IMR-90 (cell line): Measurements from ENCODE around the gene DCAF15. TPM values are rescaled to one million over a fixed set of nuclear protein-coding genes. Genes with fewer than 3 reads are reported as not detected.

Experiments
- ATAC-seq: fragments of 200-7000 bp; cut with Tn5 transposase; 2 replicates; pipeline ENCODE4 v1.9.1; 2020; ENCODE audit warnings: low read depth, mild to moderate bottlenecking, moderate library complexity
- BruUV-seq: library from RNA; stranded (reverse); fragments of 400-500 nt; replicated peaks from 2 replicates; lab custom pipeline; 2021; lab: Mats Ljungman, UMichigan
- CTCF ChIA-PET: fragments of 300-600 bp; formaldehyde crosslinking; extraction: SDS; loops from one replicate; lab custom pipeline; 2021; ENCODE audit warnings: antibody characterized with exemption; lab: Yijun Ruan, JAX
- POLR2A ChIA-PET: fragments of 300-600 bp; sonication (Branson Sonifier 250); formaldehyde crosslinking; loops from one replicate; lab custom pipeline; 2022; ENCODE audit warnings: antibody characterized with exemption; ENCODE audit not compliant: unreplicated experiment; lab: Charles Lee
- DNase-seq: peaks from one replicate; pipeline ENCODE4 v3.0.0; 2013
- H2AFZ ChIP-seq: replicated peaks from 2 replicates; pipeline ENCODE3; 2013; ENCODE audit warnings: low read length, mild to moderate bottlenecking; ENCODE audit not compliant: poor library complexity
- H2AK5ac ChIP-seq: 2 replicates; pipeline ENCODE4 v1.6.1; 2013; ENCODE audit warnings: low read depth, low read length, inconsistent platforms
- H2AK9ac ChIP-seq: replicated peaks from 2 replicates; pipeline ENCODE3; 2013; ENCODE audit warnings: mild to moderate bottlenecking, low read depth, low read length, moderate library complexity; ENCODE audit not compliant: poor library complexity
- H2BK120ac ChIP-seq: 2 replicates; pipeline ENCODE4 v1.6.1; 2013; ENCODE audit warnings: low read depth, low read length, inconsistent platforms
- H2BK15ac ChIP-seq: 3 replicates; pipeline ENCODE4 v1.6.1; 2013; ENCODE audit warnings: low read depth, low read length, inconsistent platforms
- H2BK20ac ChIP-seq: 2 replicates; pipeline ENCODE4 v1.6.1; 2013; ENCODE audit warnings: low read depth, mild to moderate bottlenecking, inconsistent platforms, low read length, moderate library complexity
- H2BK5ac ChIP-seq: 2 replicates; pipeline ENCODE4 v1.6.1; 2013; ENCODE audit warnings: mild to moderate bottlenecking, low read depth, low read length, inconsistent platforms; ENCODE audit not compliant: poor library complexity, severe bottlenecking
- H3K14ac ChIP-seq: replicated peaks from 2 replicates; pipeline ENCODE4 v1.6.1; 2013; ENCODE audit warnings: low read depth, low read length, inconsistent platforms
- H3K18ac ChIP-seq: 2 replicates; pipeline ENCODE4 v1.6.1; 2013; ENCODE audit warnings: low read depth, low read length, control low read depth
- H3K23ac ChIP-seq: 2 replicates; pipeline ENCODE4 v1.6.1; 2013; ENCODE audit warnings: low read depth, low read length, inconsistent platforms
- H3K27ac ChIP-seq: 2 replicates; pipeline ENCODE4 v1.5.1; 2013; ENCODE audit warnings: mild to moderate bottlenecking, control low read depth, low read length; ENCODE audit not compliant: insufficient read depth
- H3K27me3 ChIP-seq: 2 replicates; pipeline ENCODE4 v1.6.1; 2013; ENCODE audit warnings: low read length; ENCODE audit not compliant: control insufficient read depth, insufficient read depth
- H3K36me3 ChIP-seq: 2 replicates; pipeline ENCODE4 v1.6.1; 2013; ENCODE audit warnings: low read length, mixed read lengths; ENCODE audit not compliant: control insufficient read depth, insufficient read depth
- H3K4ac ChIP-seq: 2 replicates; pipeline ENCODE4 v1.6.1; 2013; ENCODE audit warnings: low read depth, low read length, inconsistent platforms
- H3K4me1 ChIP-seq: 2 replicates; pipeline ENCODE4 v1.6.1; 2013; ENCODE audit warnings: low read length, mixed read lengths; ENCODE audit not compliant: control insufficient read depth, insufficient read depth
- H3K4me2 ChIP-seq: 2 replicates; pipeline ENCODE4 v1.6.1; 2013; ENCODE audit warnings: low read depth, mild to moderate bottlenecking, control low read depth, low read length, moderate library complexity
- H3K4me3 ChIP-seq: 2 replicates; pipeline ENCODE4 v1.5.1; 2013; ENCODE audit warnings: low read depth, mild to moderate bottlenecking, control low read depth, low read length, moderate library complexity; ENCODE audit not compliant: insufficient read depth
- H3K56ac ChIP-seq: 2 replicates; pipeline ENCODE4 v1.6.1; 2013; ENCODE audit warnings: low read length, inconsistent platforms; ENCODE audit not compliant: insufficient read depth; ENCODE audit errors: extremely low read depth
- H3K79me1 ChIP-seq, 2 experiments: 2 replicates each; pipeline ENCODE4 v1.6.1; 2013; ENCODE audit warnings: low read length in 2 of 2, inconsistent platforms in 1 of 2, low read depth in 1 of 2
- H3K9ac ChIP-seq: 2 replicates; pipeline ENCODE4 v1.6.1; 2013; ENCODE audit warnings: low read depth, low read length, control low read depth
- H3K9me1 ChIP-seq: 2 replicates; pipeline ENCODE4 v1.6.1; 2013; ENCODE audit warnings: low read length, inconsistent platforms; ENCODE audit not compliant: insufficient read depth
- H3K9me3 ChIP-seq: 2 replicates; pipeline ENCODE4 v1.6.1; 2013; ENCODE audit warnings: low read length; ENCODE audit not compliant: control insufficient read depth, insufficient read depth
- H4K20me1 ChIP-seq: 2 replicates; pipeline ENCODE4 v1.6.1; 2013; ENCODE audit warnings: low read length, inconsistent platforms; ENCODE audit not compliant: insufficient read depth
- H4K5ac ChIP-seq: 2 replicates; pipeline ENCODE4 v1.6.1; 2013; ENCODE audit warnings: mild to moderate bottlenecking, low read depth, low read length, control low read depth
- H4K8ac ChIP-seq, 2 experiments: 2 replicates each; pipeline ENCODE4 v1.6.1; 2013; ENCODE audit warnings: low read depth in 2 of 2, low read length in 2 of 2, control low read depth in 1 of 2, inconsistent platforms in 1 of 2
- H4K91ac ChIP-seq: 2 replicates; pipeline ENCODE4 v1.6.1; 2013; ENCODE audit warnings: low read depth, low read length, inconsistent platforms; ENCODE audit not compliant: insufficient read depth
- CHD1 ChIP-seq: IDR thresholded peaks from 2 replicates; pipeline ENCODE4 v1.6.1; 2012; ENCODE audit warnings: low read depth, low read length, improper control_type of control experiment
- RAD21 ChIP-seq: IDR thresholded peaks from 2 replicates; pipeline ENCODE4 v1.6.1; 2012; ENCODE audit warnings: low read length, improper control_type of control experiment
- WGBS, 2 experiments: methylation state at CpG; one replicate each; pipeline versions ENCODE4 v1.1.5 to v1.1.7; 2013; ENCODE audit warnings: missing lambda C conversion rate in 2 of 2; ENCODE audit not compliant: insufficient read length in 1 of 2; ENCODE audit errors: extremely low coverage in 2 of 2; 5-methylcytosine and 5-hydroxymethylcytosine counted together
- dilution Hi-C: fragments of 300-500 bp; cut with HindIII; formaldehyde crosslinking; loops from one replicate; pipeline ENCODE4 v1.14.3; 2018; ENCODE audit warnings: low sequenced_read_pairs; ENCODE audit not compliant: unreplicated experiment
- in situ Hi-C: fragments of 300-500 bp; cut with MboI; formaldehyde crosslinking; loops from 3 replicates; pipeline ENCODE4 v1.14.3; 2019; ENCODE audit warnings: low sequenced_read_pairs, inconsistent platforms, mixed read lengths
- intact Hi-C: fragments of 100-400 bp; cut with micrococcal nuclease; formaldehyde crosslinking; loops from 2 replicates; pipeline ENCODE4 v1.10.0; 2022
- polyA plus RNA-seq, 3 experiments: library from polyadenylated mRNA; depleted of rRNA; stranded (reverse); fragments of >200 nt; gene quantifications; 2 replicates each; pipeline ENCODE4 v1.2.3, GENCODE V29; 2012; ENCODE audit warnings: low replicate concordance in 1 of 3
- total RNA-seq: library from RNA; depleted of rRNA; stranded (reverse); fragments of >200 nt; gene quantifications from 2 replicates; pipeline ENCODE4 v1.2.3, GENCODE V29; 2012

DCAF15 gene
- total and polyA plus RNA-seq, 2 of the 4 experiments (the other 2 are of a cell fraction): 6.8 to 31.0 TPM

DNA sequence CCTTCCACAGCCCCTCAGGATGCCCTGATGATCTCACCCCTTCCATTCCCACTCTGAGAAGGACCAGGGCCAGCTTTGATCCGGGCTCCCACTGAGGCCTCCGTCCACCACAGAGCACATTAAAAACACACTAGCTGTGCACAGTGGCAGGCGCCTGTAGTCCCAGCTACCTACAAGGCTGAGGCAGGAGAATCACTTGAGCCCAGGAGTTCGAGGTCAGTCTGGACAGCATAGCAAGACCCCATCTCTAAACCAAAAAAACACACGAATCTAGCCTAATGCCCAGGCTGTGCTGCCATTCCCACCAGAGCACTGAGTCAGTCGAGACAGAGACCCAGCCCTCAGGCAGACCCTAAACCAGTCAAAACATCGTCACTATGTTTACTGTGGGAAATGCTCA, 39.7 kb downstream of the DCAF15 start:
- H3K36me3 ChIP-seq: peaks cover 19% of the 10 kb centered on the region
- CTCF ChIA-PET: no interaction called here

More for the DNA sequence above, 39.7 kb downstream of the DCAF15 start:
- Histone ChIP-seq H2AK9ac (no peak overlapping the region), H2BK20ac (no peak overlapping the region), H2BK120ac (no peak overlapping the region), H4K8ac (no peak overlapping the region), H3K4me1 (peaks cover 2% of the 10 kb centered on the region; the same call in 1 of the 2 replicates), H2BK15ac (no peak overlapping the region), H3K9me3 (no peaks in the 10 kb centered on the region), H4K5ac (no peak overlapping the region), H4K20me1 (peaks cover 5% of the 10 kb centered on the region; the same call in 1 of the 2 replicates), H4K91ac (no peak overlapping the region), H2AK5ac (no peak overlapping the region), H3K56ac (no peak overlapping the region), H3K27me3 (no peaks in the 10 kb centered on the region), H3K4me3 (no peak overlapping the region), H3K9ac (no peak overlapping the region), H3K27ac (no peak overlapping the region), H3K18ac (no peak overlapping the region), H3K79me1 (peaks cover 5 to 20% of the 10 kb centered on the region in 2 experiments), H3K4ac (no peak overlapping the region), H3K23ac (no peak overlapping the region), H3K9me1 (peaks cover 15% of the 10 kb centered on the region), H3K14ac (no peak overlapping the region), H2AFZ (no peak overlapping the region), H3K4me2 (no peak overlapping the region), H2BK5ac (no peak overlapping the region)
- no peak for ATAC-seq
- no peak for TF ChIP-seq CHD1
- TF ChIP-seq RAD21: no peak
- no peak for DNase-seq
- in situ Hi-C loops (no loop called here), dilution Hi-C loops (no loop called here), intact Hi-C loops (no loop called here)
- WGBS, 2 experiments: 100% methylated on average over 3 of the region's 7 CpGs; no CpG with 5 or more reads in 1 of the 2 experiments
- no TSS peak for BruUV-seq
- POLR2A ChIA-PET: no interaction called here
